GM18951 (cell line): ENCODE data around the gene ZNF407.

ENCODE experiments used
- POLR2A ChIP-seq: IDR thresholded peaks from 4 replicates; pipeline ENCODE4 v1.6.1; 2011; ENCODE audit warnings: mild to moderate bottlenecking; ENCODE audit not compliant: insufficient read length, insufficient read depth; ENCODE audit errors: extremely low read depth
- in situ Hi-C: fragments of 300-500 bp; cut with MboI; formaldehyde crosslinking; loops from one replicate; pipeline ENCODE4 v1.12.0; 2022; ENCODE audit warnings: low sequenced_read_pairs, mixed read lengths, inconsistent platforms; ENCODE audit not compliant: unreplicated experiment

The ZNF407 gene

GRCh38 chr18:74623047-74623816 is 25.6 kb downstream of the ZNF407 start:
- no peak for TF ChIP-seq POLR2A

DNA sequence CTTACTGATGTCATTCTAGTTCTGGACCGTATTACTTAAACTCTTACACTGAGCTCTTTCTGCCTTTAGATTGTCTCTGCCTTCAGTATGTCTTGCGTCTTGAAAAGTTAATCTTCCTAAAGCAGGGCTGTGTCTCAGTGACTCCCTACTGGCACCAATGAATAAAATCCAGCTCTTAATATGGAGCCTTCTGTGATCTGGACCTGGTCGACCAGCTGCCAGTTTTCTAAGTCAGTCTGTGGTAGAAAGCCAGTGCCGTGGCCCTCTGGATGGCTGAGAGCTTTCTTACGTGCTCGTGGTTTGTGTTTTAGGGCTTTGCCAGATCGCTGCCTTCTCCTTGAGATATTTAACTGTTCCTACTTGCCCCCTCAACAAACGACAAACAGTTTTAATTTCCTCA is 26.8 kb downstream of the ZNF407 start:
- no peak for TF ChIP-seq POLR2A
- in situ Hi-C loops: loop anchor here (25.0 kb wide), 1 partner anchor 1738 kb away; no protein-coding TSS in a partner anchor

More at GRCh38 chr18:74623047-74623816, 25.6 kb downstream of the ZNF407 start:
- in situ Hi-C loops: loop anchor here (25.0 kb wide), 1 partner anchor 1739 kb away; no protein-coding TSS in a partner anchor

GRCh38 chr18:74625157-74625556 is 27.5 kb downstream of the ZNF407 start:
- in situ Hi-C loops: no loop called here

DNA sequence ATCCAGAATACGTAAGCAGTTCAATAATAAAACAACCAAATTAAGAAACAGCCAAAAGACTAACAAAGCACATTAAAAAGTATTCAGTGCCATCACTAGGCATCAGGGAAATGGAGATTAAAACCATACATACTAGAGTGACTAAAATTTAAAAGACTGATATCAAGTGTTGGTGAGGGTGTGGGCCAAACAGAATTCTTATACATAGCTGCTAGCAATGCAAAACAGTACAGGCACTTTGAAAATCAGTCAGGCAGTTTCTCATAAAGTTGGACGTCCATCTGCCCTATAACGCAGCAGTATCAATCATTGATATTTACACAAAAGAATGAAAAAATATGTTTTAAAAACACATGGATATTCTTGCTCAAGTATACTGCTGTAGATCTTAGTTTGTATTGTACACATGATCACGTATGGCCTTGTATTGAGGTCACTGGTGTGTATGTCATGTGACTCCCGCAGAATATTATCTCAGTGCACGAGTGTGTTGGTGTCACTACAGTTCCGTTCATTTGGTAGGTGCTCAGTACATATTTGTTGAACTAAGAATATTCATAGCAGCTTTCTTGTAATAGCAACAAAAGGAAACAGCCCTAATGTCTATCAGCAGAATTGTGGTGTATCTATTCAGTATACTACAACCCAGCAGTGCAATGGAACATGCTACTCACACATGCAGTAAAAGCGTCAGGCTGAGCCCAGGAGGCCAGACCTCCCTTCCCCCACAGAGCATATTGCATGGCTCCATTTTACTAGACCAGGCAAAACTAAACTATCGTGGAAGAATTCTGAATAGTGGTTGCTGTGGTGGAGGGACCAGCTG is 28.6 kb downstream of the ZNF407 start:
- in situ Hi-C loops: no loop called here

More at GRCh38 chr18:74625157-74625556, 27.5 kb downstream of the ZNF407 start:
- no peak for TF ChIP-seq POLR2A

DNA sequence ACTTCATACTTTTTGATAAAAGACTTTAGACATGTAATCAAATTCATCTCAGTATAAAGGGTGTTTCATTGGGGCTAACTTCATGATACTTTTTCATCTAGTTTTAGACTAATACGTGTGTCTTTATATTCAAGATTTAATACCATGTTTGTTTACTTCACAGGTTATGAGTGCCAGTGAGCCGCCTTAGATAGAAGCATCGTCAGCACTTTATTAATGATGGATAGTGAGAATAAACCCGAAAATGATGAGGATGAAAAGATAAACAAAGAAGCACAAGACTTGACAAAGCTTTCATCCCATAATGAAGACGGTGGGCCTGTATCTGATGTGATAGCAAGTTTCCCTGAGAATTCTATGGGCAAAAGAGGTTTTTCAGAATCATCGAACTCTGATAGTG is 33.1 kb downstream of the ZNF407 start:
- in situ Hi-C loops: no loop called here

More for the DNA sequence above, 28.6 kb downstream of the ZNF407 start:
- no peak for TF ChIP-seq POLR2A

GRCh38 chr18:74631212-74631611 is 33.5 kb downstream of the ZNF407 start:
- TF ChIP-seq POLR2A: no peak
- in situ Hi-C loops: no loop called here

More for the DNA sequence above, 33.1 kb downstream of the ZNF407 start:
- no peak for TF ChIP-seq POLR2A

DNA sequence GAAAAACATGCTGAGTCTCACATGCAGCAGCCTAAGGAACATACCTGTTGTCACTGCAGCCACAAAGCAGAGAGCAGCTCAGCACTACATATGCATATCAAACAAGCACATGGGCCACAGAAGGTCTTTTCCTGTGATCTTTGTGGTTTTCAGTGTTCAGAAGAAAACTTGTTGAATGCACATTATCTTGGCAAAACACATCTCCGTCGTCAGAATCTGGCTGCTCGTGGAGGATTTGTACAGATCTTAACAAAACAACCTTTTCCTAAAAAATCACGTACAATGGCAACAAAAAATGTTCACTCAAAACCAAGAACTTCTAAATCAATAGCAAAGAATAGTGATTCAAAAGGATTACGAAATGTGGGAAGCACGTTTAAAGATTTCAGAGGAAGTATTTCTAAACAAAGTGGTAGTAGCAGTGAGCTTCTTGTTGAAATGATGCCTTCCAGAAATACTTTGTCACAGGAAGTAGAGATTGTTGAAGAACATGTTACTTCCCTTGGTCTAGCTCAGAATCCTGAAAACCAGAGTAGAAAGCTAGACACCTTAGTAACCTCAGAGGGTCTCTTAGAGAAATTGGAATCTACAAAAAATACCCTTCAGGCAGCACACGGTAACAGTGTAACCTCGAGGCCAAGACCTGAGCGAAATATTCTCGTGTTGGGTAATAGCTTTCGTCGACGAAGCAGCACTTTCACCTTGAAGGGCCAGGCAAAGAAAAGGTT is 34.1 kb downstream of the ZNF407 start:
- no peak for TF ChIP-seq POLR2A
- in situ Hi-C loops: no loop called here

DNA sequence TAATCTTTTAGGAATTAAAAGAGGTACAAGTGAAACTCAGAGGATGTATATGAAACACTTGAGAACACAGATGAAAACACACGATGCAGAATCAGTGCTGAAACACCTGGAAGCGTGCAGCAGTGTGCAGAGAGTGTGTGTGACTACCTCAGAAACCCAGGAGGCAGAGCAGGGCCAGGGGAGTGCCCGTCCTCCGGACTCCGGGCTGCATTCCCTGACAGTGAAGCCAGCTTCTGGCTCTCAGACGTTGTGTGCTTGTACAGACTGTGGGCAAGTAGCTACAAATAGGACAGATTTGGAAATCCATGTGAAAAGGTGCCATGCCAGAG is 34.6 kb downstream of the ZNF407 start:
- in situ Hi-C loops: no loop called here
- no peak for TF ChIP-seq POLR2A

- TF ChIP-seq POLR2A: no peak
- in situ Hi-C loops: no loop called here
Measured at GRCh38 chr18:74632856-74633255, 35.2 kb downstream of the ZNF407 start.

DNA sequence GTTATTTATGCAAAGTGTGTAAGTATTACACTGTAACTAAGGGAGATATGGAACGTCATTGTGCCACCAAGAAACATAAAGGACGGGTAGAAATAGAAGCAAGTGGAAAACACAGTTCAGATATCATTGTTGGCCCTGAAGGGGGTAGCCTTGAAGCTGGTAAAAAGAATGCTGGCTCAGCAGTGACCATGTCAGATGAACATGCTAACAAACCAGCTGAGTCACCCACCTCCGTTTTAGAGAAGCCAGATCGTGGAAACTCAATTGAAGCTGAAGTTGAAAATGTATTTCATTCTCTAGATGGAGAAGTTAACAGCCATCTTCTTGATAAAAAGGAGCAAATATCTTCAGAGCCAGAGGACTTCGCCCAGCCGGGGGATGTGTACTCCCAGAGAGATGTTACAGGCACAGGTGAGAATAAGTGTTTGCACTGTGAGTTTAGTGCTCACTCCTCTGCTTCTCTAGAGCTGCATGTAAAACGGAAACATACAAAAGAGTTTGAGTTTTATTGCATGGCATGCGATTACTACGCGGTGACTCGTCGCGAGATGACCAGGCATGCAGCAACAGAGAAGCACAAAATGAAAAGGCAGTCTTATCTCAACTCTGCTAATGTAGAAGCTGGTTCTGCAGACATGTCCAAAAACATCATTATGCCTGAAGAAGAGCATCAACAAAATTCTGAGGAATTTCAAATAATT is 36.1 kb downstream of the ZNF407 start:
- no peak for TF ChIP-seq POLR2A
- in situ Hi-C loops: no loop called here

- TF ChIP-seq POLR2A: no peak
- in situ Hi-C loops: no loop called here
Measured at GRCh38 chr18:74635224-74635975, 37.7 kb downstream of the ZNF407 start.

- TF ChIP-seq POLR2A: no peak
- in situ Hi-C loops: no loop called here
Measured at GRCh38 chr18:74637070-74637469, 39.4 kb downstream of the ZNF407 start.
